AG10803 (cell line): ENCODE data around the gene PRRC2A.

Experiments used
- DNase-seq: peaks from one replicate; pipeline ENCODE4 v3.0.0; 2010; ENCODE audit warnings: low read depth
- H3K4me3 ChIP-seq: 2 replicates; pipeline ENCODE4 v1.5.1; 2011; ENCODE audit warnings: mild to moderate bottlenecking, low read length, control low read depth
- TF ChIP-seq, protein P1 (sequence below): conservative IDR thresholded peaks from 2 replicates; pipeline ENCODE4 v1.5.1; 2011; ENCODE audit warnings: mild to moderate bottlenecking, low read length, control low read depth, inconsistent platforms

Gene PRRC2A

DNA sequence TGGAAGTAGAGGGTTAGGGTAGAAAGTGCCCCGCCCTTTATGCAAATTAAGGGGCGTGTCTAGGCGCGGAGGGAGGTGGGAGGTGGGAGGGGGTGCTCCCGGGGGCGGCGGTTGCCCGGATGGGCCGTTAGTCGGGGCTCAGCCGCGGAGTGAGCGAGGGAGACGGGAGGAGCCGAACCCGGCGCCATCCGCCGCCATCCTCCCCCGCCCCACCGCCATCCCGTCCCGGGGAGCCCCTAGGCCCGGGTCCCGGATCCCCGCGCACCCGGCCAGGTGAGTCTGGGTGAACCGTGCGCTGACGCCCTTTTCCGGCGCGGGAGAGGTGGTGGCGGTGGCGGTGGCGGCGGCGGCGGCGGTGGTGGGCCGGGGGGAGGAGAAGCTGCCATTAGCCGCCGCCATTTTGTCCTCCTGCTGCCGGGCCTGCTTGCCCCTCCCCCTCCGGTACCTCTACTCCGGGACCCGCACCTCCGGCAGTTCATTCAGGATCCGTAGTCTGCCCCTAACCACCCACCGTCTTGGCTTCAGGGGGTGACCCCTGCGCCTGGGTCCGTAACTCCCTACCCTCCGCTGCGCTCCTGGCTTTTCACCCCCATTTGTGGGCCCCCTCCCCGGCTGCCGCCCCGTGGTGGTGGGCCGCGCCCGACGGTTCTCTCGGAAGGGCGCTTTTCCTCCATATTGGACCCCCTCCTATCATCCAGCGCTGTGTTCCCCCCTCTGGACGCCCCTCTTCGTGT lies at the start of gene PRRC2A:
Gene PRRC2A, plus strand, starts transcription at position 130 of the 734 bp plus-strand sequence. CDS start 2,075 bp downstream, outside the sequence.
- H3K4me3 ChIP-seq, result peak within 1 kb of the TSS; percentile 92
- TF ChIP-seq, protein P1, sequence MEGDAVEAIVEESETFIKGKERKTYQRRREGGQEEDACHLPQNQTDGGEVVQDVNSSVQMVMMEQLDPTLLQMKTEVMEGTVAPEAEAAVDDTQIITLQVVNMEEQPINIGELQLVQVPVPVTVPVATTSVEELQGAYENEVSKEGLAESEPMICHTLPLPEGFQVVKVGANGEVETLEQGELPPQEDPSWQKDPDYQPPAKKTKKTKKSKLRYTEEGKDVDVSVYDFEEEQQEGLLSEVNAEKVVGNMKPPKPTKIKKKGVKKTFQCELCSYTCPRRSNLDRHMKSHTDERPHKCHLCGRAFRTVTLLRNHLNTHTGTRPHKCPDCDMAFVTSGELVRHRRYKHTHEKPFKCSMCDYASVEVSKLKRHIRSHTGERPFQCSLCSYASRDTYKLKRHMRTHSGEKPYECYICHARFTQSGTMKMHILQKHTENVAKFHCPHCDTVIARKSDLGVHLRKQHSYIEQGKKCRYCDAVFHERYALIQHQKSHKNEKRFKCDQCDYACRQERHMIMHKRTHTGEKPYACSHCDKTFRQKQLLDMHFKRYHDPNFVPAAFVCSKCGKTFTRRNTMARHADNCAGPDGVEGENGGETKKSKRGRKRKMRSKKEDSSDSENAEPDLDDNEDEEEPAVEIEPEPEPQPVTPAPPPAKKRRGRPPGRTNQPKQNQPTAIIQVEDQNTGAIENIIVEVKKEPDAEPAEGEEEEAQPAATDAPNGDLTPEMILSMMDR, result no peak
- no peak for DNase-seq

DNA sequence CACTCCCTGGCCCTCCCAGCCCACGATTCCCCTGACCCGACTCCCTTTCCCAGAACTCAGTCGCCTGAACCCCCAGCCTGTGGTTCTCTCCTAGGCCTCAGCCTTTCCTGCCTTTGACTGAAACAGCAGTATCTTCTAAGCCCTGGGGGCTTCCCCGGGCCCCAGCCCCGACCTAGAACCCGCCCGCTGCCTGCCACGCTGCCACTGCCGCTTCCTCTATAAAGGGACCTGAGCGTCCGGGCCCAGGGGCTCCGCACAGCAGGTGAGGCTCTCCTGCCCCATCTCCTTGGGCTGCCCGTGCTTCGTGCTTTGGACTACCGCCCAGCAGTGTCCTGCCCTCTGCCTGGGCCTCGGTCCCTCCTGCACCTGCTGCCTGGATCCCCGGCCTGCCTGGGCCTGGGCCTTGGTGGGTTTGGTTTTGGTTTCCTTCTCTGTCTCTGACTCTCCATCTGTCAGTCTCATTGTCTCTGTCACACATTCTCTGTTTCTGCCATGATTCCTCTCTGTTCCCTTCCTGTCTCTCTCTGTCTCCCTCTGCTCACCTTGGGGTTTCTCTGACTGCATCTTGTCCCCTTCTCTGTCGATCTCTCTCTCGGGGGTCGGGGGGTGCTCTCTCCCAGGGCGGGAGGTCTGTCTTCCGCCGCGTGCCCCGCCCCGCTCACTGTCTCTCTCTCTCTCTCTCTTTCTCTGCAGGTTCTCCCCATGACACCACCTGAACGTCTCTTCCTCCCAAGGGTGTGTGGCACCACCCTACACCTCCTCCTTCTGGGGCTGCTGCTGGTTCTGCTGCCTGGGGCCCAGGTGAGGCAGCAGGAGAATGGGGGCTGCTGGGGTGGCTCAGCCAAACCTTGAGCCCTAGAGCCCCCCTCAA lies 48.2 kb upstream of the PRRC2A start, which contains the start of gene LTA:
Gene LTA, plus strand, starts transcription at position 249 of the 871 bp plus-strand sequence. Its CDS starts 454 bp downstream, at position 703.
- H3K4me3 ChIP-seq, result no peak within 1 kb of the TSS
- no peak for DNase-seq
- TF ChIP-seq, protein P1, result no peak

DNA sequence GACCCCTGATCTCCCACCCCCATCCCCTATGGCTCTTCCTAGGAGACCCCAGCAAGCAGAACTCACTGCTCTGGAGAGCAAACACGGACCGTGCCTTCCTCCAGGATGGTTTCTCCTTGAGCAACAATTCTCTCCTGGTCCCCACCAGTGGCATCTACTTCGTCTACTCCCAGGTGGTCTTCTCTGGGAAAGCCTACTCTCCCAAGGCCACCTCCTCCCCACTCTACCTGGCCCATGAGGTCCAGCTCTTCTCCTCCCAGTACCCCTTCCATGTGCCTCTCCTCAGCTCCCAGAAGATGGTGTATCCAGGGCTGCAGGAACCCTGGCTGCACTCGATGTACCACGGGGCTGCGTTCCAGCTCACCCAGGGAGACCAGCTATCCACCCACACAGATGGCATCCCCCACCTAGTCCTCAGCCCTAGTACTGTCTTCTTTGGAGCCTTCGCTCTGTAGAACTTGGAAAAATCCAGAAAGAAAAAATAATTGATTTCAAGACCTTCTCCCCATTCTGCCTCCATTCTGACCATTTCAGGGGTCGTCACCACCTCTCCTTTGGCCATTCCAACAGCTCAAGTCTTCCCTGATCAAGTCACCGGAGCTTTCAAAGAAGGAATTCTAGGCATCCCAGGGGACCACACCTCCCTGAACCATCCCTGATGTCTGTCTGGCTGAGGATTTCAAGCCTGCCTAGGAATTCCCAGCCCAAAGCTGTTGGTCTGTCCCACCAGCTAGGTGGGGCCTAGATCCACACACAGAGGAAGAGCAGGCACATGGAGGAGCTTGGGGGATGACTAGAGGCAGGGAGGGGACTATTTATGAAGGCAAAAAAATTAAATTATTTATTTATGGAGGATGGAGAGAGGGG lies 47.0 kb upstream of the PRRC2A start:
- no peak for DNase-seq

DNA sequence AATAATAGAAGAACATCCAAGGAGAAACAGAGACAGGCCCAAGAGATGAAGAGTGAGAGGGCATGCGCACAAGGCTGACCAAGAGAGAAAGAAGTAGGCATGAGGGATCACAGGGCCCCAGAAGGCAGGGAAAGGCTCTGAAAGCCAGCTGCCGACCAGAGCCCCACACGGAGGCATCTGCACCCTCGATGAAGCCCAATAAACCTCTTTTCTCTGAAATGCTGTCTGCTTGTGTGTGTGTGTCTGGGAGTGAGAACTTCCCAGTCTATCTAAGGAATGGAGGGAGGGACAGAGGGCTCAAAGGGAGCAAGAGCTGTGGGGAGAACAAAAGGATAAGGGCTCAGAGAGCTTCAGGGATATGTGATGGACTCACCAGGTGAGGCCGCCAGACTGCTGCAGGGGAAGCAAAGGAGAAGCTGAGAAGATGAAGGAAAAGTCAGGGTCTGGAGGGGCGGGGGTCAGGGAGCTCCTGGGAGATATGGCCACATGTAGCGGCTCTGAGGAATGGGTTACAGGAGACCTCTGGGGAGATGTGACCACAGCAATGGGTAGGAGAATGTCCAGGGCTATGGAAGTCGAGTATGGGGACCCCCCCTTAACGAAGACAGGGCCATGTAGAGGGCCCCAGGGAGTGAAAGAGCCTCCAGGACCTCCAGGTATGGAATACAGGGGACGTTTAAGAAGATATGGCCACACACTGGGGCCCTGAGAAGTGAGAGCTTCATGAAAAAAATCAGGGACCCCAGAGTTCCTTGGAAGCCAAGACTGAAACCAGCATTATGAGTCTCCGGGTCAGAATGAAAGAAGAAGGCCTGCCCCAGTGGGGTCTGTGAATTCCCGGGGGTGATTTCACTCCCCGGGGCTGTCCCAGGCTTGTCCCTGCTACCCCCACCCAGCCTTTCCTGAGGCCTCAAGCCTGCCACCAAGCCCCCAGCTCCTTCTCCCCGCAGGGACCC lies 46.1 kb upstream of the PRRC2A start:
- TF ChIP-seq, protein P1, result no peak
- no peak for DNase-seq
- H3K4me3 ChIP-seq, result no peak overlapping the region

More for the DNA sequence above, 47.0 kb upstream of the PRRC2A start:
- no peak overlapping the region for H3K4me3 ChIP-seq
- TF ChIP-seq, protein P1, result no peak

DNA sequence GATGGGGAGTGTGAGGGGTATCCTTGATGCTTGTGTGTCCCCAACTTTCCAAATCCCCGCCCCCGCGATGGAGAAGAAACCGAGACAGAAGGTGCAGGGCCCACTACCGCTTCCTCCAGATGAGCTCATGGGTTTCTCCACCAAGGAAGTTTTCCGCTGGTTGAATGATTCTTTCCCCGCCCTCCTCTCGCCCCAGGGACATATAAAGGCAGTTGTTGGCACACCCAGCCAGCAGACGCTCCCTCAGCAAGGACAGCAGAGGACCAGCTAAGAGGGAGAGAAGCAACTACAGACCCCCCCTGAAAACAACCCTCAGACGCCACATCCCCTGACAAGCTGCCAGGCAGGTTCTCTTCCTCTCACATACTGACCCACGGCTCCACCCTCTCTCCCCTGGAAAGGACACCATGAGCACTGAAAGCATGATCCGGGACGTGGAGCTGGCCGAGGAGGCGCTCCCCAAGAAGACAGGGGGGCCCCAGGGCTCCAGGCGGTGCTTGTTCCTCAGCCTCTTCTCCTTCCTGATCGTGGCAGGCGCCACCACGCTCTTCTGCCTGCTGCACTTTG lies 45.1 kb upstream of the PRRC2A start, which contains the start of gene TNF:
Gene TNF, plus strand, starts transcription at position 231 of the 567 bp plus-strand sequence. Its CDS starts 177 bp downstream, at position 408.
- TF ChIP-seq, protein P1, result no peak
- H3K4me3 ChIP-seq, result no peak within 1 kb of the TSS
- no peak for DNase-seq
